Pons (tissue), 1 donor: ENCODE measurements around the gene SERPINA3.
"Not testable (repeated sequence)": the region's sequence is repeated elsewhere in the genome, so short reads cannot be mapped to it uniquely, and the experiment has no call there.

Experiments used
- DNase-seq: peaks from one replicate; pipeline ENCODE4 v3.0.0-alpha.2; 2016; ENCODE audit warnings: low spot score

The SERPINA3 gene

GRCh38 chr14:94633121-94633520 lies 20.9 kb downstream of the SERPINA3 start:
- no peak for DNase-seq

DNA sequence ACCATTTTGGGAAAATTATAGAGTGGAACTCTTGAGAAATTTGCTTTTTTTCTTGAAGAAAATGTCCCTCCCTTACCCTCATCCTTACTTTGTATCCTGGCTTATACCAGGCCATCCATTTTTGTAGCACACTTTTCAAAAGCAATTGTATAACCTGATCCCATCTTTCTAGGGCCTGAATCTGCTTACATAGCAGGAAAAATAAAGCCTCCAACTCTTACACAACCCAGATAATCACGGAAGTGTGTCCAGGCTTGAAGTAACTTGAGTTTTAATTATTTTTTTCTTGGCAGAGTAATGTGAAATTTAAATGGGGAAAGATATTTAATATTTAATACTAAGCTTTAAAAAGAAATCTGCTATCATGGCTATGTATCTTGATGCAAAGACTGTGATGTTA lies 23.0 kb downstream of the SERPINA3 start:
- DNase-seq = no peak

DNA sequence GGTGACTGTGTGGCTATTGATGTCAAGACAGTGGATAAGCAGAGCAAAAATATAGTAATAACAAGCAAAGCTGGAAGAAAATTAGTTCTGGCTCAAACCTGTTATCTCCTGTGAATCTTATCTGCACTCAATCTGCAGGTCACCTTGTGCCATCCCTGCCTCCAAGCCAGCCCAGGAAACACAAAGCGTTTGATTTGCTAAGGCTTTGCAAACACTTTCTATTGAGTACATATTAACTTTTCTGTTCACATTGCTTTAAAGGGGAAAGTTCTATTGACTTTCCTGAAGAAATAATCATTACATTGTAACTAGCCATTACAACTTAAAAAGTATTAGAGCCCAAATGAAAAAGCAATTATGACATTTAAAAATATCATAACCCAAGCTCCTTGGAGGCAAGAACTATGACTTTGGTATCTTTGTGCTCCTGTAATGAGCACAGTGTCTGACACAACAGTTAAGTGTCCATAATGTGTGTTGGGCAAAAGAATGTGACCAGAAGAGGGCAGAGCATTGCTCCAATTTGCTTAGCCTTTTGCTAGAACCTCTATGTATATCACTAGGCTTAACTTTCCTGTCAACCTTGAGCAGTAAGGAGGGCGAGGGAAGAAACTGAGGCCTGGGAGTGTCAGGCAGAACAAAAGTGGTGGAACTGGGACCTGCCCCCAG lies 24.7 kb downstream of the SERPINA3 start:
- no peak for DNase-seq

DNA sequence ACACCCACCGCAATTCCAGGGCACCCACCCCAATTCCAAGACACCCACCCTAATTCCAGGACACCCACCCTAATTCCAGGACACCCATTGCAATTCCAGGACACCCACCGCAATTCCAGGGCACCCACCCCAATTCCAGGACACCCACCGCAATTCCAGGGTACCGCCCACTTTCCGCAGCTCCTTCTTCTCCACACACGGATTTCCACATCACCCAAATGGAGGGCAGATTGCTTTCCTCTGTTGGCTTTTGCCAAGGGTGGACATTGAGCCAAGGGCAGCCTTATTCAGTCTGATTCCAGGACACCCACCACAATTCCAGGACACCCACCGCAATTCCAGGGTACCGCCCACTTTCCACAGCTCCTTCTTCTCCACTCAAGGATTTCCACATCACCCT lies 25.6 kb downstream of the SERPINA3 start:
- not testable (repeated sequence) for DNase-seq

- no peak for DNase-seq
Measured at GRCh38 chr14:94638339-94638738, 26.1 kb downstream of the SERPINA3 start.

GRCh38 chr14:94638961-94639817 lies 27.0 kb downstream of the SERPINA3 start:
- no peak for DNase-seq

- no peak for DNase-seq
Measured at GRCh38 chr14:94640721-94641631, 28.8 kb downstream of the SERPINA3 start.

DNA sequence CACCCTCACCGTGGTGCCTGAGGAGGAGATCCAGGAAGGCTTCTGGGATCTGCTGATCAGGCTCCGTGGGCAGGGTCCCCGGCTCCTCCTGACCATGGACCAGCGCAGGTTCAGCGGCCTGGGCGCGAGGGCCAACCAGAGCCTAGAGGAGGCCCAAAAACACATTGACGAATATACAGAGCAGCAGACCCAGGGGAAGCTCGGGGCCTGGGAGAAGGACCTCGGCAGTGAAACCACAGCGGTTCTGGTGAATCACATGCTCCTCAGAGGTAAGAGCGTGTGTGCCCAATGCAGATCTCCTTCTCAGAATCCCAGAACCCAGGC lies 29.4 kb downstream of the SERPINA3 start:
- no peak for DNase-seq

GRCh38 chr14:94643316-94644101 lies 31.3 kb downstream of the SERPINA3 start:
- no peak for DNase-seq

- no peak for DNase-seq
Measured at GRCh38 chr14:94644102-94644535, 31.9 kb downstream of the SERPINA3 start.

- no peak for DNase-seq
Measured at GRCh38 chr14:94646066-94646465, 33.9 kb downstream of the SERPINA3 start.

GRCh38 chr14:94646481-94646880 lies 34.3 kb downstream of the SERPINA3 start:
- DNase-seq = no peak

DNA sequence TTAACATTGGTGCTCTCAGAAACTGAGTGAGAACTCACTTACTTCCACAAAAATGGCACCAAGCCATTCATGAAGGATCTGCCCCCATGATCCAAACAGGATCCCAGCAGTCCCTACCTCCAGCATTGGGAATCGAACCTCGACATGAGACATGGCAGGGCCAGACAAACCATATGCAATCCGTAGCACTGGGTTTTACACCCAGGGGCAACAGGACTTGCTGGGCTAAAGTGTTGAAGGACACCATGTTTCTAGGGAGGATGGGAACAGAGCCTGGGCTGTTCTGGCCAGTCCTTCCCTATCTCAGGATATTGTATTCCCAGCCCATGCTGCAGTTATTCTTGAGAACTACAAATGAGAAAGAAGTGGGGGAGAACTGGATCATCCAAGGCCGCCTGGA lies 36.6 kb downstream of the SERPINA3 start:
- DNase-seq = no peak

DNA sequence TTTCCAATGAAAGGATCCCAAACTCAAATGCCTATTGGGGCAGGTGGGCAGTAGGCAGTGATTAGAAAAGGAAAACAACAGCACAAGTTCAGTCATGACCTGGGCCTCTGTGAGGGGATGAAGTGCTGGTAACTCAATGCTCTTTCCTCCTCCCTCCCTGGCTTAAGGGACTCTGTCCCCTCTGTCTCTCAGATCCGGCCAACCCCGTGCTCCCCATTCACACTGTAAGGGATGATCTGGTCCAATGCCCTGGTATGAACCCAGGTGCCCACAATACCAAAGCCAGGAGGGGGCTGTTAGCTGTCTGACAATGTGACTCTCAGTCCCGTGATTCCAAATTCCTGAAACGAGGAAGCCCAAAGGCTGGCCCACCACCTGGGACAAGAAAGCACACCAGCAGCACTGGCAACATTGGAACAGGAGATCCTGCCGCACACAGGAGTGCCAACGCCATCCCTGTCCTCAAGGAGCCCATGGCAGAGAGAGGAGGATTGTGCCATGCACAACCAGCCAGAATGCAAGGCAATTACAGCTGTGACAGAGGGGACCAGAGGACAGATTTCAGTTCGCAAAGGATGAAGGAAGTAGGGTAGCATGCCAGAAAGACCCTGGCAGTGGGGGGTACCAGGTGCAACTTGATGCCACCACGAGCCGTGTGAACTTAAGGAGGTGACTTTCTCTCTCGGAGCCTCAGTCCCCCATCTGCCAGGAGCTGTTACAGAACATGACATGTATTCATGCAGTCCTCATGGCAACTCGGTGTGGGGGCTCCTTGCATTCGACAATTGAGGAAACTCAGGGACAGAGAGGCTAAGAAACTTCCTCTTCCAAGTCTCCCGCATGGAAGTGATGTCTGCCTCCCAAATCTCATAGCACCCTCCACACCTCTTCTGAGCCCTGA lies 37.6 kb downstream of the SERPINA3 start:
- no peak for DNase-seq

DNA sequence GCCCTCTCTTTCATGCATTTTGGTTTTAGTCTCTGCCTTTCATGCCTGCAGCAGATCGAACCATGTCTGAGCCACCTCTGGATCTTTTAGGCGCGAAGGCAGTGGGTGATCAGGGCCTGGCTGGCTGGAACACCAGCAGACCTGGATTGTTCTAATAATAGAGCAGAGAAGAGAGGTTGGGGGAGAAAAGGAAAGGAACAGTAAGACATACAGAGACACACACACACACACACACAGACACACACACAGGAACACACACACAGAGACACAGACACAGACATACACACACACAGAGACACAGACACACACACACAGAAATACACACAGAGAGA lies 38.2 kb downstream of the SERPINA3 start:
- no peak for DNase-seq

DNA sequence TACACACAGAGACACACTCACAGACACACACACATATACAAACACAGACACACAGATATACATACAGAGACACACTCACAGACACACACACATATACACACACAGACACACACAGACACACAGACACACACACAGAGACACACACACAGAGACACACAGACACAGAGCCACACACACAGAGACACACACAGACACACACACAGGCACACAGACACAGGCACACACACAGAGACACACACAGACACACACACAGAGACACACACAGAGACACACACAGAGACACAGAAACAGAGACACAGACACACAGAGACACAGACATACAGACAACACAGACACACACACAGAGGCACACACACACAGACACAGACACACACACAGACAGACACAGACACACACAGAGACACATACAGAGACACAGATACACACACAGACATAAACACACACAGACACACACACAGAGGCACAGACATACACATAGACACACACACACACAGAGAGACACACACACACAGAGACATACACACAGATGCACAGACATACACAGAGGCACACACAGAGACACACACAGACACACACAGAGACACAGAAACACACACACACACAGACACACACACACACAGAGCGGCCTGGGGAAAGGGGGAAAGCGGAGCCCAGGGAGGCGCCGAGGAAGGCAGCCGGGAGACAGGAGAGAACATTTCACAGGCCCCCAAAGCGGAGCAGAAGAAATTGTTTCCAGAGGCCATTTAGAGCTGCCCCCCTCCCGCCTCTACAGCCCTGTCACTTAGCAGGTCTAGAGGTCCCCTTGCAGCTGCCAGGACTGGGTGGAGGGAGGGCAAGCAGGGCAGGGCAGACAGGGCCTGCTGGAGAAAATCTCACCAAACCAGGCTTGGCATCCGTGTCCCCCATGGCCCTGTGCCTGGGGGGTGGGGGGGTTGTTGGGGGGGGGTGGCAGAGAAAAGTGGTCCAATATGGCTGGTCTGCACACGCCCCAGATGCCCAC lies 38.9 kb downstream of the SERPINA3 start:
- no peak for DNase-seq

- DNase-seq = no peak
Measured at GRCh38 chr14:94653321-94653720, 41.1 kb downstream of the SERPINA3 start.

- DNase-seq = no peak
Measured at GRCh38 chr14:94654071-94654861, 42.1 kb downstream of the SERPINA3 start.
